HG02852 (cell line): ENCODE measurements around the gene B4GAT1.
A peak's percentile ranks its signal among the peaks of the same experiment; 100 is the strongest.
"Not testable (repeated sequence)": the region's sequence is repeated elsewhere in the genome, so short reads cannot be mapped to it uniquely, and the experiment has no call there.

Source experiments
- ATAC-seq: cut with Tn5 transposase; IDR thresholded peaks from one replicate; pipeline ENCODE4 v1.9.1; 2021; ENCODE audit warnings: mild to moderate bottlenecking, moderate library complexity; ENCODE audit not compliant: unreplicated experiment

B4GAT1 gene

DNA sequence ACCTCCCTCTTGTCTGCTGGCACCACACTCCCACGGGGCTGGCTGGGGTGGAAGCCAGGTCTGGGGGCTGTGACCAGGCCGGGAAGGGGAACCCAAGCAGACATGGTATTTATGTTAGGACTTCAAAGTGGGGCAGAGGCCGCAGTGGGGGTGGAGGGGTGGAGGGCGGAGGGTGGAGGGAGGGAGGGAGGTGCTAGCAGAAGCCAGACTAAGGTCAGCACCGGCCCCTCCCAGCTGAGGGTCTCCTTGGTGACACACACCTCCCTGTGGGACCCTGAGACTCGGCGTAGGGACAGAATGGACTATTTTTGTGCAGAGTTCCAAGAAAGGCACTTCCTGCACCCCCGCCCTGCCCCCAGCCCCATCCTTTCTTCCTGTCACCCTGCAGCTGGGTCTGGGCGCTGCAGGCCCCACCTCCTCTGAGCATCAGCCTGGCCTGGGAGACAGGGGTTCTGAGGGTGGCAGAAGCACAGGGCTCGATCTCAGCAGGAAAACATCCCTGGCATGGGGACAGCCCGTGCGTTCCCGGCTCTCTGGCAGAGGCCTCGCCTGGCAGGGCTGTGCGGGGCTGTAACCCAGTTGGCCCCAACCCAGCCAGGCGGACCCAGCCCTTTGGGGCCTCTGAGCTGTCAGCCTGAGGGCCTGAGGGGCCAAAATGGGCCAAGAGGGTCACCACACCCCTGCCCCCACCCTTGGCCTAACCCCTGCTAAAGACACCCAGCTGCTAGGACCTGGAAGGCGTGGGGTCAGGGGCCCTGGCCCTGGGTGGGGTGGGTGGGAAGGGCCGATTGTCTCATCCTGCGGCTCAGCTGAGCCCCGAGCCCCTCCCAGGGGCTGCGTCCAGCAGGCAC is 20.9 kb downstream of the B4GAT1 start:
- ATAC-seq: no peak

DNA sequence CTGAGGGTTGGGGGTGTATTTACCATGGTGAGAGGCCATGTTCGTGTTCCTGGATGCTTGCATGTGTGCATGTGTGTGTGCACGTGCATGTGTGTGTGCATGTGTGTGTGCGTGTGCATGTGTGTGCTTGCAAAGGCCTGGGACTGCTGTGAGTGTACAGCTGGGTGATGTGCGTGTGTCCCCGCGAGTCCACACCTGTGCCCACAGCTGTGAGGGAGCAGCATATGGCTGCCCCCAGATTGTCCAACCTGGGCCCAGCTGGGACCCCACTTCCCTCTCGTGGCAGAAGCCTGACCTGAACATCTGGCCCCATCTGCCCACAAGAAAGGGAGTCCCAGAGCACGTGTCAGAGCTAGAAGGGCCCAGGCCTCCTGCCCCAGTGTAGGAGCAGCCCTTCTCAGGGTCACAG is 22.2 kb downstream of the B4GAT1 start:
- ATAC-seq: no peak

- ATAC-seq: no peak
Measured at GRCh38 chr11:66324664-66325063, 22.8 kb downstream of the B4GAT1 start.

- ATAC-seq: no peak
Measured at GRCh38 chr11:66323684-66324083, 23.7 kb downstream of the B4GAT1 start.

GRCh38 chr11:66322732-66323427 is 24.5 kb downstream of the B4GAT1 start:
- no peak for ATAC-seq

DNA sequence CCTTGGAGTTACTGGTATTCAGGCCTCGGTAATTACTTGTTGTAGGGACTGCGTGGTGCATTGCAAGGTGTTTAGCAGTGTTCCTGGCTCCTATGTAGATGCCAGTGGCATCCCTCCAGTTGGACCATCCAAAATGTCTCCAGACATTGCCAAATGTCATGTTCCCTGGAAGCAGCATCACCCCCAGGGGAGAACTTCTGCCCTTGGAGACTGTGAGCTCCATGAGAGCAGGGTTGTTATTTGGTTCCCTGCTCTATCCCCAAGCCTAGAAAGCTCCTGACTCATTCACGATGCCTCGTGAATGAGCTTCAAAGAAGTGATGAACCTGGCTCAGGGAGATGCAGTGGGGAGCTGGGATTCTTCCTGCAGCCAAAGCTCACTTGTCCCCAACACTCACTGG is 25.8 kb downstream of the B4GAT1 start:
- ATAC-seq: no peak

GRCh38 chr11:66320748-66321147 is 26.7 kb downstream of the B4GAT1 start:
- not testable (repeated sequence) for ATAC-seq

GRCh38 chr11:66320289-66320688 is 27.1 kb downstream of the B4GAT1 start:
- ATAC-seq: not testable (repeated sequence)

GRCh38 chr11:66318600-66318970 is 28.8 kb downstream of the B4GAT1 start:
- ATAC-seq: no peak

GRCh38 chr11:66317723-66318599 is 29.5 kb downstream of the B4GAT1 start:
- no peak for ATAC-seq

DNA sequence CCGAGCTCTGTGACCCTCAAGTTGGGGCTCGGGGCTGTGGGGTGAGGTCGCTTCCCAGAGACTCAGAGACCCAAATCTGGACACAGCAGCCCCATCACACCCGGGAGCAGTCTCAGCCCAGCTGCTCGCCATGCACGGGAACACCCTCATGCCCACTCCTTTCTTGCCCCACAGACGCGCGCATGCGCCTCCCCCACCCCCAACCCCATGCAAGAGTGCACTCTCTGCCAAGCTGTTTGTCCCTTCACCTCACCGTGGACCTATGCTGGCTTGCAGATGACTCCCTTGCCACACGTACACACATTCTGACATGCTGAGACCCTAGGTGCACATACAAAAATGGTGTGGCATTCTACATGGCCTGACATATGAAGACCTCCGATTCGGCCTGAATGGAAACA is 30.1 kb downstream of the B4GAT1 start:
- ATAC-seq: no peak

GRCh38 chr11:66316849-66317251 is 30.6 kb downstream of the B4GAT1 start, which contains the start of gene CD248:
TSS of gene CD248 (minus strand) at chr11:66317044. CDS start at chr11:66317027, 17 bp downstream.
- no peak for ATAC-seq

GRCh38 chr11:66315921-66316811 is 31.3 kb downstream of the B4GAT1 start:
- no peak for ATAC-seq

DNA sequence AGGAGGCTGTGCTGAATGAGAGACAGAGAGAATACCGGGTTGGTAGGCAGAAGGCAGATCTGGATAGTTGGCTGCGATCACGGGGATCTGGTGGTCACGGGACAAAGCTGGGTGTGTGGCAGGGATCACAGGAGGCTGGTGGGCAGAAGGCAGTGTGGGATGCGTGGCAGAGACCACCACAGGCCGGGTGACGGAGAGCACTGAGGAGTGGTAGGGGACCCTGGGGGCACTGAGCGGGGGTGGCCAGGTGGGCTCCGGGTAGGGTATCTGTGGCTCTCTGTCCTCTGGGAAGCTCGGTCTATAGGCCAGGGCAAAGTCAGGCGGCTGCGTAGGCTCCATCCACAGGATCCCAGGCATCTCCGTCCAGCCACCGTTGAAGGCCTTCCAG is 31.9 kb downstream of the B4GAT1 start:
- no peak for ATAC-seq

DNA sequence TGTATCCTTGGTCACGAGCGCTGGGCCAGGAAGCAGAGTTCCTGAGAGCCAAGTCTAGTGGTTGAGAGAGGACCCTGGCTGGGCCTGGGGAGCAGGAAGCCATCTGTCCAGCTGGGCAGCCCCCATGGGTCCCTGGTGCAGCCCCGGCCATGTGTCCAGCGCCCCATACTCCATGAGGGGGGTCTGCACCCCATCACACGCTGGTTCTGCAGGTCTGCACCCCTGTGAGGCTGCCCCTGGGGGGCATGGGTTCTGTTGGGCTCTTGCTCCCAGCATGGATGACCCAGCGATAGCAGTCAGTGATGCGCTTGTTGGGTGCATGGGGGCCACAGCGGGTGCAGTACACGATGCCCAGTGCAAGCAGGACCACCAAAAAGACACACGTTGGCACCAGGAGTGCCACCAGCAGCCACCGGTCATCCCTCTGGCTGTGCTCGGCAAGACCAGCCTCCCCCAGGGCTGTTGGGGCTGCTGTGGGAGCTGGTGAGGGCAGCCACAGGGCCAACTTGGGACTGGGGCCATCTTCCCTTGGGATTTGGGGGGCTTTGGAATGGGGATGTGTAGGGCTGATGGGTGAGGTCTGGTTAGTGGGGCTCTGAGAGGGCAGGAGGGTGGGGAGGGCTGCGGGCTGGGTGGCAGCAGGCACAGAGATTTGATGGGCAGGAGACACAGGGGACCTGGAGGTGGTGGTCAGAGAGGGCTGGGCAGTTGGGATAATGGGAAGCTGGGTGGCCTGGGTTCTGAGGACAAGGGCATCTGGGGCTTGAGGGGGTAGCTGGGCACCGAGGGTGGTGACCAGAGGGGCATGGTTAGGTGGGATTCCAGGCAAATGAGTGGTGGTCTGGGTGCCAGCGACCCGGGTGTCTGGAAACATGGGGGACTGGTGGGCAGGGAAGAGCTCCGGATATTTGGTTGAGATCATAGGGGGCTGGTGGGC is 32.6 kb downstream of the B4GAT1 start:
- no peak for ATAC-seq

GRCh38 chr11:66314186-66314501 is 33.3 kb downstream of the B4GAT1 start:
- no peak for ATAC-seq

- no peak for ATAC-seq
Measured at GRCh38 chr11:66313321-66314185, 33.9 kb downstream of the B4GAT1 start.

- ATAC-seq: peak; percentile 52
Measured at GRCh38 chr11:66312549-66313320, 34.7 kb downstream of the B4GAT1 start.
